Aortic smooth muscle cell (primary cell): ENCODE results near the gene CDNF. TPM values are rescaled to one million over a fixed set of nuclear protein-coding genes. Genes with fewer than 3 reads are reported as not detected.

ENCODE experiments used
- total RNA-seq: library from RNA; depleted of rRNA; stranded (reverse); fragments of >200 nt; gene quantifications from 2 replicates; pipeline ENCODE4 v1.2.3, GENCODE V29; 2014

CDNF gene
- 2.0 and 2.1 TPM in 2 replicates for total RNA-seq

GRCh38 chr10:14837757-14838581, at the start of gene CDNF, which contains the start of the genes HSPA14 and MSANTD7:
TSS of gene CDNF (minus strand) at chr10:14838037. CDS start at chr10:14837946, 91 bp downstream.
TSS of gene HSPA14 (plus strand) at chr10:14838306. CDS start at chr10:14838403, 97 bp downstream.
TSS of gene MSANTD7 (plus strand) at chr10:14838306. CDS start at chr10:14842285, 3,979 bp downstream.

DNA sequence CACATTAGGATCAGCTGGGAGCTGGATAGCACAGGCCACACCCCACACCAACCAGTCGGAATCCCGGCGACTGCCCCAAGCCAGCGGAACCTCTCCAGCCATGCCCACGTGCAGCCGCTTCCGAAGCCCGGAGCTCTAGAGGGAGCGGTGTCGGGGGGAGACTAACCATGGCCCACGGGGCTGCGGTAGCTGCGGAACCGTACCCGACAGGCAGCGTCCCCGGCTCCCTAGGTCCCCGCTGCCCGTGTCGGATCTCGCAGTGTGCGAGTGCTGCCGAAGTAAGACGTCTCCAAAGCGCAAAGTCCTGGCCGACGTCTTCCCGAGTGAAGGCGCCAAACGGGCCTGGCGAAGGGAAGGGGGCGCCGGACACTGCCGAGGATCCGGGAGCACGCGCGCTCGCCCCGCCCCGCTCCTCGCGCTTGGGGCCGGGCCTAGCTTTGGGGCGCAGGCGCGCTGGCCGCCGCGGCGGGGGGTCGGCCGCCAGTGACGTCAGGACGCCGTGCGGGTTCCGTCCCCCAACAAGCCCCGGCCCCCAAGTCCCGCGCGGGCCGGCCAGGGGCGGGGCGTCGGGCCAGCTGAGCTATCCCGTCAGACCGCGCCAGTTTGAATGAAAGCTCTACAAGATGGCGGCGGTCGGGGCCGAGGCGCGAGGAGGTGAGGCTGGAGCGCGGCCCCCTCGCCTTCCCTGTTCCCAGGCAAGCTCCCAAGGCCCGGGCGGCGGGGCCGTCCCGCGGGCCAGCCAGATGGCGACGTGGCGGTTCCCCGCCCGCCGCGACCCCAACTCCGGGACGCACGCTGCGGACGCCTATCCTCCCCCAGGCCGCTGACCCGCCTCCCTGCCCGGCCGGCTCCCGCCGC, 40.7 kb upstream of the CDNF start, which contains the start of gene SUV39H2:
TSS of gene SUV39H2 (plus strand) at position 601 of the 858 bp plus-strand sequence. CDS start at position 624, 23 bp downstream.

DNA sequence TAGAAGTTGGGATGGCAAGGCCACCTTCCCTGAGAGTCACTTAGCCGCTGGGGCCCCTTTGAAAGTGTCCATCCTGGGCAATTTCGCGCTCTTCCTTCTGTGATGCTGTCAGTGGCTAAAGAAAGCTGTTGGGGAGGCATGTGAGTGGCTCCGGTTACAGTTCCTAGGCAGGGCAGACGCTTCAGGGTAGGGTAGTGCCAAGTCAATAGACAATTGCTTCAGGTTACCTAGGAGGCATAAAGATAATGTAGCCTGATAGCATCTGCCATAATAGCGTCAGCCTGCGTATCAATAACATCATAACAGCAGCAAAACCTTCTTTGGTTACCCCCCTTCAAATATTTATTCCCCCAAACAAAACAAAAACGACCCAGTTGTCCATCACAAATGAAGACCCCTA, 63.0 kb downstream of the CDNF start, which contains the start of gene FAM107B:
TSS of gene FAM107B (minus strand) at position 101 of the 400 bp plus-strand sequence. CDS start 234 bp downstream, outside the sequence.

Other genes starting within 250 kb of the CDNF start
- gene FAM107B, start 63.1 kb downstream of the CDNF start, total RNA-seq = 49.9 and 73.2 TPM in 2 replicates
- gene HSPA14, start 269 bp upstream of the CDNF start, total RNA-seq = 13.4 and 14.1 TPM in 2 replicates
- gene MSANTD7, start 269 bp upstream of the CDNF start, total RNA-seq = 15.5 and 21.9 TPM in 2 replicates
- gene SUV39H2, start 40.8 kb upstream of the CDNF start, total RNA-seq = 7.8 and 10.4 TPM in 2 replicates
- gene DCLRE1C, start 116.1 kb upstream of the CDNF start, total RNA-seq = 9.4 and 10.9 TPM in 2 replicates
- 0.25 and 1.1 TPM in 2 replicates for gene MEIG1, start 121.4 kb upstream of the CDNF start, total RNA-seq
- under 0.01 TPM in 1 of 2 replicates, not detected in the other for gene OLAH, start 205.9 kb upstream of the CDNF start, total RNA-seq